ENCODE measurements around the gene NADK2.
"Not testable (repeated sequence)": the region's sequence is repeated elsewhere in the genome, so short reads cannot be mapped to it uniquely, and the experiment has no call there.

The NADK2 gene

DNA sequence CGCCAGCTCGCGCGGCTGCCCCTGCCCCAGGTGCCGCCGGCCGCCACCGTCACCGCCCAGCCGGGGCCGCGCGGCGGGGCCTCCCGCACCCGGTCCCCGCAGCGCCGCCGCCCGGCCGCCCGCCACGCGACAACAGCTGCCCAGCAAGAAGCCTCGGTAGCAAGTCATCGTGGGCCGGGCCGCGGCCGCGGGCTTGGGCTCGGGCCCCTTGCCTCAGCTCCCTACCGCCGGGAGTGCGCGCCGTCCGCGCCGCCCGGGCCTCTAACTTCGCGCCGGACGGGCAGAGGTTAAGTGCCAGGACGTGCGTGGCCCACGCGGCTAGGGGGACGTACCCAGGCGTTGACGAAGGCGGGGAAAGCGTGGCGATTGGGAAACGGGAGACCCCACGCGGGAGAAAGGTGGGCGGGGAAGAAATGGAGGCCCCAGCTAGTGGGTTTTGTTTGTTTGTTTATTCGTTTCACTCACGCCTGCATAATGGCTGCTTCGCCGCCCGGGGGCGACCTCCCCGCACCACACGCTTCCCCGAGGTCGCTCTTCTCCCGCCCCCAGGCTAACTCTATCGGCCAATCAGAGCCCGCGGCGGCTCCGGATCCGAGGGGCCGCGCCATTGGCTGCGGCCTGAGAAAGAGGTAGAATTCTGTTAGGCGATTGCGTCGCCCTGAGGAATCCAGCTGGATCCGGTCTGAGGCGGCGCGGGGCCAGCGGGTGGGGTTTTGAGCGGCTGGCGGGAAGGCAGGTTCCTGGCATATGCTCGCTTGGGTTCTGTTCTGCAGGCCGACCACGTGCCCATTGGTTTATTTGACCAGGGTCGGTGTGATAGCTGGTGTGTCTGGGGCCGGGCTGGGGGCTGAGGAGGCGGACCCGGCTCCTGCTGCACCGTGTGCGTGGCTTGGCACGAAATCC, at the start of gene NADK2:
Gene NADK2 (minus strand): TSS at position 295 of the 903 bp plus-strand sequence. CDS start 127 bp downstream, at position 168.
- peak; percentile 60 for TF ChIP-seq CTCF (conservative IDR thresholded peaks at IDR 0.05; ENCODE audit: control insufficient read depth, insufficient read depth, low read depth, low read length)
- DNase-seq (ENCODE audit: low read depth) = peak; percentile 94
- H3K4me3 ChIP-seq (ENCODE audit: control insufficient read depth, low read depth, low read length) = peak within 1 kb of the TSS; percentile 71

- no peak for TF ChIP-seq CTCF (conservative IDR thresholded peaks at IDR 0.05; ENCODE audit: control insufficient read depth, insufficient read depth, low read depth, low read length)
- DNase-seq (ENCODE audit: low read depth) = no peak
- no peak overlapping the region for H3K4me3 ChIP-seq (ENCODE audit: control insufficient read depth, low read depth, low read length)
Measured at GRCh38 chr5:36285837-36286615, 44.3 kb upstream of the NADK2 start.

DNA sequence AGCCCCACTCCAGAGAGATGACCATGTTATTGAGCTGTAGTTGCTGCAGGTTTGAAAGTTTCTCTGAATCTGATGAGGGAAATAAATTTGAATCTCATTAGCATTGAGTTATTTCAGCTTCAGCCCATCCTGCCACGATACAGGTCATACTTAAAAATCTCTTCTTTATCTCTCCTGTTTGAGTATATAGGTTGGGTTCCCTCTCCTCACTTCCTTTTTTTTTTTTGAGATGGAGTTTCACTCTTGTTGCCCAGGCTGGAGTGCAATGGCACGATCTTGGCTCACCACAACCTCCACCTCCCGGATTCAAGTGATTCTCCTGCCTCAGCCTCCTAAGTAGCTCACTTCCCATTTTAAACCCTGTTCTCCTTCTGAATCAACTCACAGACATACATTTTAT, 42.0 kb upstream of the NADK2 start:
- H3K4me3 ChIP-seq (ENCODE audit: control insufficient read depth, low read depth, low read length); DNase-seq (ENCODE audit: low read depth): not testable (repeated sequence)

DNA sequence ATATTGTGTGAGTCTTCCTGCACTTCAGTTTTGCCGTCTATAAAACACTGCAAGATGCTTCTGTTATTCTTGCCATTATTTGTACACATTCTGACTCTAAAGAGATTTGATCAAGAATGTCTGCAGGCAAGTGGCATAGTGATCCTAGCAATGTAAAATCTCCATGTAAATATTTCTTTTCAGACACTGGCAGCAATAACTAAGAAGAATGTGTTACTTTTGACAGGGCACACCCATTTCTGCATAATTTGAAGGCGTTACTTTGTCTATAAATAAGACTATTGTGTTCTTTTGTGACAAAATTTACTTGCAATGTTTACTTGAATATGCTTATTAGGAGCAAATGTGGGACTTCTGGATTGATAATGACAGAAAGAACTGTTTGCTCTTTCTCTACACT, 39.9 kb upstream of the NADK2 start:
- no peak for DNase-seq (ENCODE audit: low read depth)
- no peak overlapping the region for H3K4me3 ChIP-seq (ENCODE audit: control insufficient read depth, low read depth, low read length)
- no peak for TF ChIP-seq CTCF (conservative IDR thresholded peaks at IDR 0.05; ENCODE audit: control insufficient read depth, insufficient read depth, low read depth, low read length)

- peak; percentile 74 for DNase-seq (ENCODE audit: low read depth)
- no peak overlapping the region for H3K4me3 ChIP-seq (ENCODE audit: control insufficient read depth, low read depth, low read length)
- TF ChIP-seq CTCF (conservative IDR thresholded peaks at IDR 0.05; ENCODE audit: control insufficient read depth, insufficient read depth, low read depth, low read length) = no peak
Measured at GRCh38 chr5:36279054-36279698, 37.5 kb upstream of the NADK2 start.

GRCh38 chr5:36277521-36278176, 35.9 kb upstream of the NADK2 start:
- H3K4me3 ChIP-seq (ENCODE audit: control insufficient read depth, low read depth, low read length) = no peak overlapping the region
- peak; percentile 29 for DNase-seq (ENCODE audit: low read depth)
- no peak for TF ChIP-seq CTCF (conservative IDR thresholded peaks at IDR 0.05; ENCODE audit: control insufficient read depth, insufficient read depth, low read depth, low read length)

Data from fibroblast of mammary gland (primary cell).